OCI-M2 (cell line): ENCODE results near the gene ATXN1.

Experiments
- DNase-seq: peaks from one replicate; lab custom pipeline; 2025; ENCODE audit not compliant: unreplicated experiment; lab: John Stamatoyannopoulos, UW

The ATXN1 gene

GRCh38 chr6:16487996-16488674 is 273.1 kb downstream of the ATXN1 start:
- DNase-seq: no peak

GRCh38 chr6:16486661-16487060 is 274.6 kb downstream of the ATXN1 start:
- no peak for DNase-seq

GRCh38 chr6:16483315-16483875 is 277.9 kb downstream of the ATXN1 start:
- DNase-seq: no peak

GRCh38 chr6:16482702-16483314 is 278.5 kb downstream of the ATXN1 start:
- no peak for DNase-seq

- no peak for DNase-seq
These were observed 279.4 kb downstream of the ATXN1 start for GRCh38 chr6:16481697-16482399.

- no peak for DNase-seq
These were observed 280.3 kb downstream of the ATXN1 start for GRCh38 chr6:16480763-16481560.

GRCh38 chr6:16477367-16478149 is 283.7 kb downstream of the ATXN1 start:
- no peak for DNase-seq

- no peak for DNase-seq
These were observed 284.4 kb downstream of the ATXN1 start for GRCh38 chr6:16476861-16477260.

GRCh38 chr6:16475494-16475781 is 285.8 kb downstream of the ATXN1 start:
- DNase-seq: no peak

GRCh38 chr6:16474772-16475493 is 286.3 kb downstream of the ATXN1 start:
- no peak for DNase-seq

GRCh38 chr6:16473908-16474771 is 287.1 kb downstream of the ATXN1 start:
- no peak for DNase-seq

- no peak for DNase-seq
These were observed 287.9 kb downstream of the ATXN1 start for GRCh38 chr6:16473184-16473907.

- DNase-seq: no peak
These were observed 288.8 kb downstream of the ATXN1 start for GRCh38 chr6:16472349-16473069.

GRCh38 chr6:16471910-16472297 is 289.4 kb downstream of the ATXN1 start:
- DNase-seq: no peak

GRCh38 chr6:16471222-16471909 is 289.9 kb downstream of the ATXN1 start:
- DNase-seq: no peak

GRCh38 chr6:16470502-16471221 is 290.6 kb downstream of the ATXN1 start:
- no peak for DNase-seq
